ENCODE data around the gene CR1L. TPM values are rescaled to one million over a fixed set of nuclear protein-coding genes. Genes with fewer than 3 reads are reported as not detected.
"Not testable (repeated sequence)": the region's sequence is repeated elsewhere in the genome, so short reads cannot be mapped to it uniquely, and the experiment has no call there.

The CR1L gene
- total RNA-seq, 2 experiments from 2014 or later: not detected

GRCh38 chr1:207670192-207670591 lies 25.3 kb downstream of the CR1L start:
- POLR2A ChIA-PET: no interaction called here
- no peak overlapping the region for H3K4me3 Mint-ChIP-seq

DNA sequence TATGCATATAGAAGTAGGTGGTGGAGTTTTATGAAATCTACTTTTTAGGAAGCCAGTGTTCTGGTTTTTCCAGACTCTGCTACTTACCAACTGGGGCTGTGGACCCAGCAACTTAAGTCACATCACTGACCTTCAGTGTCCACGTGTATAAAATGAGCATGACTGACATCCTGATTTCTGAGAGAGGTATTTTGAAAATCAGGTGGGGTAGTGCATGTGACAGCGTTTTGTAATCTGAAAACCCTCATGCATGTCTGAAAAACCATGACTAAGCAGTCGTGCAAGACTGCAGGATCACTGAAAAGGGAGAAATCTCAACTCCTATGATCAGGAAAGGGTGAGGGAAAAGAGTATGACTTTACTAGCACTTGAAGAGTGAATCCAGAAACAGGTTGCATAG lies 26.1 kb downstream of the CR1L start:
- H3K4me3 Mint-ChIP-seq: no peak overlapping the region
- CTCF ChIA-PET: no interaction called here

More at GRCh38 chr1:207670192-207670591, 25.3 kb downstream of the CR1L start:
- Mint-ChIP-seq H3K27me3 (ENCODE audit: low read depth) (peaks cover 68% of the 10 kb centered on the region), H3K9me3 (ENCODE audit: insufficient read depth) (no peaks in the 10 kb centered on the region), H3K4me1 (ENCODE audit: low read depth) (no peaks in the 10 kb centered on the region), H3K36me3 (ENCODE audit: low read depth) (no peaks in the 10 kb centered on the region), H3K27ac (no peak overlapping the region)
- CTCF ChIA-PET: no interaction called here
- no peak for DNase-seq
- no peak for ATAC-seq

DNA sequence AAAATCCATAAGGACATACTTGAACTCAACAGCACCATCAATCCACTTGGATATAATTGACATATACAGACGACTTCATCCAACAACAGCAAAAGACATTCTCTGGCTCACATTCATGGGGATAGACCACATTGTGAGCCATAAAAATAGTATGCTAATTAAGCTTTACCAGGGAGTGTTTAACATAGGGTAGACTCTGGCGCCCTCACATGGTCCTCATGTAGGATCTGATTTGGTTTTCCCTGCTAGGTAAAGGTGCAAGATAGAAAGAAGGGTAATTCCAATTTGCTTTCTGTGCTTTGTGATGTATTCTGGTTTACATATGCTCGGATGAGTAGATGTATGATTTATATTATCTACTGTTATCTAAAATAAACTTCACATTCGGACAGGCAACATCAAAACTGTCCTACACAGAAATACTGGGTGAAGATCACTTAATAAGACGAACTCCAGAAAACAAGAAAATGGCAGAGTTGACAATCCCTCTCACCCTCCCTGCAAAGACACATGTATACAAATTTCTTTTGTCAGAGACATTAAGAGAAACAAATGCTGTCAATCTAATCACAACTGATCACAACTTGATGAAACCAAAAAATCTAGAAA lies 27.7 kb downstream of the CR1L start:
- H3K27ac Mint-ChIP-seq: no peak overlapping the region
- H3K4me3 Mint-ChIP-seq: no peak overlapping the region
- DNase-seq (no peak), ATAC-seq (no peak)
- H3K9me3 Mint-ChIP-seq (ENCODE audit: insufficient read depth): no peaks in the 10 kb centered on the region
- ChIA-PET POLR2A (no interaction called here), CTCF (interaction anchor here (0.7 to 1.8 kb wide), 4 partner anchors 52 to 125 kb away, joined by 3 to 13 read pairs (median 4); no protein-coding TSS in a partner anchor)
- no peaks in the 10 kb centered on the region for H3K4me1 Mint-ChIP-seq (ENCODE audit: low read depth)
- H3K36me3 Mint-ChIP-seq (ENCODE audit: low read depth): no peaks in the 10 kb centered on the region
- peaks cover 55% of the 10 kb centered on the region for H3K27me3 Mint-ChIP-seq (ENCODE audit: low read depth)

More for the DNA sequence above, 26.1 kb downstream of the CR1L start:
- Mint-ChIP-seq H3K36me3 (ENCODE audit: low read depth) (no peaks in the 10 kb centered on the region), H3K4me1 (ENCODE audit: low read depth) (no peaks in the 10 kb centered on the region), H3K27ac (no peak overlapping the region), H3K9me3 (ENCODE audit: insufficient read depth) (no peaks in the 10 kb centered on the region), H3K27me3 (ENCODE audit: low read depth) (peaks cover 68% of the 10 kb centered on the region)
- ATAC-seq: no peak
- no peak for DNase-seq
- POLR2A ChIA-PET: no interaction called here

GRCh38 chr1:207673399-207673798 lies 28.5 kb downstream of the CR1L start:
- H3K4me1 Mint-ChIP-seq (ENCODE audit: low read depth): no peaks in the 10 kb centered on the region
- H3K9me3 Mint-ChIP-seq (ENCODE audit: insufficient read depth): no peaks in the 10 kb centered on the region
- H3K36me3 Mint-ChIP-seq (ENCODE audit: low read depth): no peaks in the 10 kb centered on the region
- POLR2A ChIA-PET: no interaction called here
- CTCF ChIA-PET: interaction anchor here (0.7 to 1.8 kb wide), 3 partner anchors 53 to 124 kb away, joined by 3 to 13 read pairs (median 4); no protein-coding TSS in a partner anchor
- no peak for ATAC-seq
- H3K27me3 Mint-ChIP-seq (ENCODE audit: low read depth): peaks cover 47% of the 10 kb centered on the region
- no peak overlapping the region for H3K4me3 Mint-ChIP-seq
- H3K27ac Mint-ChIP-seq: no peak overlapping the region
- DNase-seq: no peak

DNA sequence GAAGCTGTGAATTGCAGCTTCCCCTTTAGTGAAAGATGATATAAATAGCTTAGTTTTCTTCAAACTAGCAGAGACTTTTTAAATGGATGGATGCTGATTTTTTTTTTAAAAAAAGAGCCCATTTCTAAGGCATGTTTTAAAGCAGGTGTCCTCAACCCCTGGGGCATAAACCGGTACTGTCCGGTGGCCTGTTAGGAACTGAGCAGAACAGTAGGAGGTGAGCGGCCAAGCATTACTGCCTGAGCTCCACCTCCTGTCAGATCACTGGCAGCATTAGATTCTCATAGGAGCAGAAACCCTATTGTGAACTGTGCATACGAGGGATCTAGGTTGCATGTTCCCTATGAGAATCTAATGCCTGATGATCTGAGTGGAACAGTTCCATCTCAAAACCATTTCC lies 31.2 kb downstream of the CR1L start:
- Mint-ChIP-seq H3K27me3 (ENCODE audit: low read depth) (peaks cover 24% of the 10 kb centered on the region), H3K4me1 (ENCODE audit: low read depth) (no peaks in the 10 kb centered on the region), H3K36me3 (ENCODE audit: low read depth) (no peaks in the 10 kb centered on the region), H3K4me3 (no peak overlapping the region), H3K9me3 (ENCODE audit: insufficient read depth) (no peaks in the 10 kb centered on the region), H3K27ac (no peak overlapping the region)
- DNase-seq (no peak), ATAC-seq (no peak)
- ChIA-PET CTCF (interaction anchor here (0.6 to 1.6 kb wide), 3 partner anchors 97 to 740 kb away, joined by 3 to 6 read pairs (median 4); no protein-coding TSS in a partner anchor), POLR2A (interaction anchor here (0.6 kb wide), 1 partner anchor 75 kb away, joined by 3 read pairs; no protein-coding TSS in a partner anchor)

DNA sequence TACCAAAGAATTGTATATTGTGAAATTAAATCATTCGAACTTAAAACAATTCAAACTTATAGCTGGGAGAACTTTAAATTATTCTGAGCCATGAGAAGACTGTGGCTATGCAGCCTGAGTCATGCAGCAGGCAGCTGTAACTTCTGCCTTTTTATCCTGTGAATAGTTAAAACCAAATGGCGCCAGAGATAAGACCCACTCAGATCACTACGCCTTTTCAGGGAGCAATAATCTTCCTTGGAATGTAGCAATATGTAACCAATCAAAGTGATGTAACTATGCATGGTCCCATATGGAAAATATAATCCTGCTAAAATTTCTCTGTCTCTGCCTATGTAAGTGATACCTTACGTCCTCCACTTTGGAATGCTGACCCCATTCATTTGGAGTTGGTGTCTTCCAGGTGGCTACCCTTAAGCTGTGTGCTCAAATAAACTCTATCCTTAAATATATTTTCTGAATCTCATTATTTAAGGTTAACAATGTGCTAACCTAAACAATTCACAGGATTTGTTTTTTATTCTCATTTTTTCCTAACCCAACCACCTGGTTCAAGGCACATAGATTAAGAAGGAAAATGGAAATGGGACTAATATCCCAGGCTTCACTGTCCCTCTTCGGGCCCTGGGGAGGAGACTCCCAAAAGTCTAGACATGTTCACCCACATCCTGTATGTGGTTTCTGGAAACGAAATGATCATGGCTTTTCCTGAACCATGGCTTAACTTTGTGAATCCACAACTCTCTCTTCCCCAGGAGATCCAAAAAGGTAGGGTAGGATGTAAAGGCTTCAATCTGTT lies 35.9 kb downstream of the CR1L start:
- H3K9me3 Mint-ChIP-seq (ENCODE audit: insufficient read depth); H3K36me3 Mint-ChIP-seq (ENCODE audit: low read depth); CTCF ChIA-PET; H3K27me3 Mint-ChIP-seq (ENCODE audit: low read depth); H3K27ac Mint-ChIP-seq; DNase-seq; H3K4me1 Mint-ChIP-seq (ENCODE audit: low read depth); H3K4me3 Mint-ChIP-seq; ATAC-seq: not testable (repeated sequence)
- POLR2A ChIA-PET: interaction anchor here (0.5 kb wide), 1 partner anchor 40 kb away, joined by 3 read pairs; no protein-coding TSS in a partner anchor

DNA sequence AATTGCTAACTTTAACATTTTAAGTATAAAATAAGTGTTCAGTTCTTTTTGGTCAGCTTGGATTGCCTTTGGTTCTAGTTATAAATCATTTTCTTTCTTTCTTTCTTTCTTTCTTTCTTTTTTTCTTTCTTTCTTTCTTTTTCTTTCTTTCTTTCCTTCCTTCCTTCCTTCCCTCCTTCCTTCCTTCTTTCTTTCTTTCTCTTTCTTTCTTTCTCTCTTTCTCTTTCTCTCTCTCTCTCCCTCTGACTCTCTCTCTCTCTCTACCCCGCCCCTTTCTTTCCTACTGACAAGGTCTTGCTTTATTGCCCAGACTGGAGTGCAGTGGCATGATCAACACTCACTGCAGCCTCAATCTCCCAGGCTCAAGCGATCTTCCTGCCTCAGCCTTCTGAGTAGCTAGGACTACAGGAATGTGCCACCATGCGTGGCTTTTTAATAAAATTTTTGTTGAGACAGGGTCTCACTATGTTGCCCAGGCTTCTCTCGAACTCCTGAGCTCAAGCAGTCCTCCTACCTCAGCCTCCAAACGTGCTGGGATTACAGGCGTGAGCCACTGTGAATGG lies 38.0 kb downstream of the CR1L start:
- POLR2A ChIA-PET; H3K4me3 Mint-ChIP-seq; ATAC-seq; H3K27me3 Mint-ChIP-seq (ENCODE audit: low read depth); H3K36me3 Mint-ChIP-seq (ENCODE audit: low read depth); H3K4me1 Mint-ChIP-seq (ENCODE audit: low read depth); DNase-seq; H3K9me3 Mint-ChIP-seq (ENCODE audit: insufficient read depth); CTCF ChIA-PET; H3K27ac Mint-ChIP-seq: not testable (repeated sequence)

GRCh38 chr1:207690551-207690950 lies 45.6 kb downstream of the CR1L start:
- H3K4me3 Mint-ChIP-seq; ATAC-seq; POLR2A ChIA-PET; CTCF ChIA-PET; H3K36me3 Mint-ChIP-seq (ENCODE audit: low read depth); H3K27ac Mint-ChIP-seq; H3K4me1 Mint-ChIP-seq (ENCODE audit: low read depth); DNase-seq; H3K9me3 Mint-ChIP-seq (ENCODE audit: insufficient read depth): not testable (repeated sequence)
- peaks cover 21% of the 10 kb centered on the region for H3K27me3 Mint-ChIP-seq (ENCODE audit: low read depth)

- peaks cover 24% of the 10 kb centered on the region for H3K27me3 Mint-ChIP-seq (ENCODE audit: low read depth)
- no peaks in the 10 kb centered on the region for H3K4me1 Mint-ChIP-seq (ENCODE audit: low read depth)
- ChIA-PET POLR2A (no interaction called here), CTCF (no interaction called here)
- no peaks in the 10 kb centered on the region for H3K9me3 Mint-ChIP-seq (ENCODE audit: insufficient read depth)
- ATAC-seq (no peak), DNase-seq (no peak)
- H3K27ac Mint-ChIP-seq: no peak overlapping the region
- H3K36me3 Mint-ChIP-seq (ENCODE audit: low read depth): no peaks in the 10 kb centered on the region
- H3K4me3 Mint-ChIP-seq: no peak overlapping the region
Observed at GRCh38 chr1:207691010-207691409, 46.1 kb downstream of the CR1L start.

DNA sequence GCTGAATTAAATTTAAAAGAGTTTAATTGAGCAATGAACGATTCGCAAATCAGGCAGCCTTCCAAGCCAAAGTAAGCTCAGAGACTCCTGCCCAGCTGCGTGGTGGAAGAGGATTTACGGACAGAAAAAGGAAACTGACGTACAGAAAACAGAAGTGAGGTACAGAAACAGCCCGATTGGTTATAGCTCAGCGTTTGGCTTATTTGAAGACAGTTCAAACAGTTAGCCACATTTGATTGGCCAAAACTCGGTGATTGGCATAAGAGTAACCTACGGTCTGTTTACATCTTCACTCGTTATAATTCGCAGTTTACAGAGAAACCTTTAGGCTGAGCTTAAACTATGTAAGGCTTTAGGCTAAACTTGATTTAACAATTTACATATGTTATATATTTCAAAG lies 46.9 kb downstream of the CR1L start:
- peaks cover 21% of the 10 kb centered on the region for H3K27me3 Mint-ChIP-seq (ENCODE audit: low read depth)
- CTCF ChIA-PET: interaction anchor here (1.1 kb wide), 1 partner anchor 51 kb away, joined by 3 read pairs; no protein-coding TSS in a partner anchor
- ATAC-seq (no peak), DNase-seq (no peak)
- no peaks in the 10 kb centered on the region for H3K36me3 Mint-ChIP-seq (ENCODE audit: low read depth)
- H3K4me1 Mint-ChIP-seq (ENCODE audit: low read depth): no peaks in the 10 kb centered on the region
- H3K27ac Mint-ChIP-seq: no peak overlapping the region
- H3K4me3 Mint-ChIP-seq: no peak overlapping the region
- POLR2A ChIA-PET: no interaction called here
- H3K9me3 Mint-ChIP-seq (ENCODE audit: insufficient read depth): no peaks in the 10 kb centered on the region

DNA sequence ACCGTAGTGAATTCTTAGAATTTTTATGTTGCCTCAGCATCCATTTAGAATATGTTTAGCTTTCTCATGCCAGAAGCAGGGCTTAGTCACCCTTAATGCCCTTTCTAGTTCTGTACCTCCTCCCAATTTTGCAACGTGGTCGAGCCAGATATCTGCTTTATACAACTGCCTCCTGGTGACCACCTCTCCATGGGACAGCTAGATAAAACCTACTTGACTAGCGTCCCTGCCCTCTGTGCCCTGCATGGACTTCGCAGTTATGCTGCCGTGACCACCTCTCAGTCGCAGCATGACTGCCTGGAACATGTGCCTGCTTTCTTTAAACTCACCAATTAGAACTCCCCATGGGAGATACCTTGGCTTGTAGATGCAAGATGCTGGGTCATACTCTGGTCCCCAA lies 47.4 kb downstream of the CR1L start:
- CTCF ChIA-PET: interaction anchor here (1.1 kb wide), 1 partner anchor 52 kb away, joined by 3 read pairs; no protein-coding TSS in a partner anchor
- H3K4me1 Mint-ChIP-seq (ENCODE audit: low read depth); H3K4me3 Mint-ChIP-seq; H3K9me3 Mint-ChIP-seq (ENCODE audit: insufficient read depth); H3K36me3 Mint-ChIP-seq (ENCODE audit: low read depth); DNase-seq; ATAC-seq; POLR2A ChIA-PET; H3K27ac Mint-ChIP-seq: not testable (repeated sequence)
- H3K27me3 Mint-ChIP-seq (ENCODE audit: low read depth): peaks cover 21% of the 10 kb centered on the region

DNA sequence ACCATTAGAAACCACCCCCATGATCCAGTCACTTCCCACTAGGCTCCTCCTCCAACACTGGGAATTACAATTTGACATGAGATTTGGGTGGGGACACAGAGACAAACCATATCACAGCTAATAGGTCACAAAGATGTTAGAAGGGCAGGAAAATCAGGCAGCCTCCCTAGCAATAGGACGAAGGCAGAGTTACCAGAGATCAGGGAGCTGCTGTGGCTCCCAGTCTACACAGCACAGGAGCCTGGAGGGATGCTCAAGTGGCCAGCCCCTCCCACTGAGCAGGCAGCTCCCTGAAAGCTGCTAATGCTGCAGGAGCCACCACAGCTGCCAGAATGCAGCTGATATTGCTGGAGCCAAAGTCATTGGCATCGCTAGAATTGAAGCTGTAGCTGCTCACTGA lies 51.0 kb downstream of the CR1L start:
- H3K9me3 Mint-ChIP-seq (ENCODE audit: insufficient read depth): no peaks in the 10 kb centered on the region
- no peak overlapping the region for H3K4me3 Mint-ChIP-seq
- no peaks in the 10 kb centered on the region for H3K36me3 Mint-ChIP-seq (ENCODE audit: low read depth)
- H3K27ac Mint-ChIP-seq: no peak overlapping the region
- no peaks in the 10 kb centered on the region for H3K4me1 Mint-ChIP-seq (ENCODE audit: low read depth)
- ChIA-PET CTCF (interaction anchor here (0.9 kb wide), 1 partner anchor 101 kb away, joined by 3 read pairs; no protein-coding TSS in a partner anchor), POLR2A (interaction anchor here (0.6 kb wide), 1 partner anchor 781 kb away, joined by 3 read pairs; no protein-coding TSS in a partner anchor)
- no peak for ATAC-seq
- DNase-seq: no peak
- peaks cover 14% of the 10 kb centered on the region for H3K27me3 Mint-ChIP-seq (ENCODE audit: low read depth)

Data from activated CD8-positive, alpha-beta T cell treated with anti-CD3 and anti-CD28 coated beads, Interleukin-2, amount 10 ng/mL, durations not matched to agents 7 days and 5 days (primary cell).